ENCODE measurements around the gene ZNF516. TPM values are rescaled to one million over a fixed set of nuclear protein-coding genes. Genes with fewer than 3 reads are reported as not detected.

Gene ZNF516
- total RNA-seq, 1 experiment from 2014 or later, result 22.6 TPM

- Histone ChIP-seq H3K4ac (ENCODE audit: low read depth, low read length) (no peak overlapping the region), H3K27me3 (ENCODE audit: insufficient read depth, low read length) (no peaks in the 10 kb centered on the region), H3K18ac (ENCODE audit: insufficient read length, low read depth, low read length) (no peak overlapping the region), H3K4me2 (ENCODE audit: insufficient read depth, insufficient read length, low read length) (no peak overlapping the region), H3K14ac (ENCODE audit: insufficient read depth, low read length) (no peak overlapping the region), H3K9me3 (ENCODE audit: control insufficient read depth, low read depth, low read length) (no peaks in the 10 kb centered on the region), H2AK5ac (ENCODE audit: insufficient read length, low read length) (no peak overlapping the region), H3K56ac (ENCODE audit: insufficient read length, low read depth, low read length) (no peak overlapping the region), H2BK12ac (ENCODE audit: insufficient read length, low read depth, low read length) (no peak overlapping the region), H3K9ac (ENCODE audit: extremely low read depth, insufficient read length, low read length) (no peak overlapping the region), H4K20me1 (ENCODE audit: control insufficient read depth, insufficient read depth, insufficient read length) (no peaks in the 10 kb centered on the region), H4K8ac (replicated peaks; ENCODE audit: insufficient read length, low read depth, low read length) (no peak overlapping the region), H2AFZ (ENCODE audit: low read length) (no peak overlapping the region), H4K5ac (ENCODE audit: insufficient read length, low read depth, low read length) (no peak overlapping the region), H3K79me2 (ENCODE audit: insufficient read depth, low read length) (no peaks in the 10 kb centered on the region), H3K27ac (ENCODE audit: insufficient read length, low read depth, low read length) (no peak overlapping the region), H3K23me2 (ENCODE audit: insufficient read length, low read depth, low read length, poor library complexity, severe bottlenecking) (no peaks in the 10 kb centered on the region), H2BK20ac (ENCODE audit: low read depth, low read length, poor library complexity, severe bottlenecking) (no peak overlapping the region), H2BK15ac (ENCODE audit: low read depth, low read length) (no peak overlapping the region), H4K91ac (ENCODE audit: insufficient read length, low read depth, low read length) (no peak overlapping the region), H3K79me1 (ENCODE audit: insufficient read depth, low read depth, low read length, poor library complexity, severe bottlenecking) (no peaks in the 10 kb centered on the region), H2BK5ac (ENCODE audit: insufficient read length, low read length) (no peak overlapping the region), H3K4me1 (ENCODE audit: insufficient read depth, low read length) (no peaks in the 10 kb centered on the region; the same call in 1 of the 2 replicates), H2BK120ac (ENCODE audit: low read depth, low read length, poor library complexity, severe bottlenecking) (no peak overlapping the region), H3T11ph (ENCODE audit: low read length) (no peak overlapping the region), H3K23ac (ENCODE audit: insufficient read length, low read depth, low read length) (no peak overlapping the region)
- DNase-seq, result no peak
- no peaks in the 10 kb centered on the region for H3K9me3 Mint-ChIP-seq
- peaks cover 13 to 23% (median 15%) of the 10 kb centered on the region in 3 experiments; a peak in 6 of 7 replicates for H3K36me3 Mint-ChIP-seq (ENCODE audit: insufficient read depth in 1 of 3, low read depth in 3 of 3)
- peaks cover 18 to 19% of the 10 kb centered on the region in 2 experiments for H3K4me1 Mint-ChIP-seq
- H3K4me3 Mint-ChIP-seq, result no peak overlapping the region
- no CpG with 5 or more reads among the region's 12 CpGs for WGBS (ENCODE audit: extremely low coverage, insufficient read length, low lambda C conversion rate)
- TF ChIP-seq, protein P1, sequence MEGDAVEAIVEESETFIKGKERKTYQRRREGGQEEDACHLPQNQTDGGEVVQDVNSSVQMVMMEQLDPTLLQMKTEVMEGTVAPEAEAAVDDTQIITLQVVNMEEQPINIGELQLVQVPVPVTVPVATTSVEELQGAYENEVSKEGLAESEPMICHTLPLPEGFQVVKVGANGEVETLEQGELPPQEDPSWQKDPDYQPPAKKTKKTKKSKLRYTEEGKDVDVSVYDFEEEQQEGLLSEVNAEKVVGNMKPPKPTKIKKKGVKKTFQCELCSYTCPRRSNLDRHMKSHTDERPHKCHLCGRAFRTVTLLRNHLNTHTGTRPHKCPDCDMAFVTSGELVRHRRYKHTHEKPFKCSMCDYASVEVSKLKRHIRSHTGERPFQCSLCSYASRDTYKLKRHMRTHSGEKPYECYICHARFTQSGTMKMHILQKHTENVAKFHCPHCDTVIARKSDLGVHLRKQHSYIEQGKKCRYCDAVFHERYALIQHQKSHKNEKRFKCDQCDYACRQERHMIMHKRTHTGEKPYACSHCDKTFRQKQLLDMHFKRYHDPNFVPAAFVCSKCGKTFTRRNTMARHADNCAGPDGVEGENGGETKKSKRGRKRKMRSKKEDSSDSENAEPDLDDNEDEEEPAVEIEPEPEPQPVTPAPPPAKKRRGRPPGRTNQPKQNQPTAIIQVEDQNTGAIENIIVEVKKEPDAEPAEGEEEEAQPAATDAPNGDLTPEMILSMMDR (conservative IDR thresholded peaks at IDR 0.05), result no peak
- no peak overlapping the region; a peak in 1 of 7 replicates for H3K27ac Mint-ChIP-seq
- H3K27me3 Mint-ChIP-seq (ENCODE audit: low read depth), result no peaks in the 10 kb centered on the region
Observed at GRCh38 chr18:76374330-76375281, 120.4 kb downstream of the ZNF516 start.

Measured in H9 (cell line).